GM23248 (cell line): ENCODE results near the gene RAB31.

Experiments
- EZH2 ChIP-seq: fragments of 200-600 bp; sonication (generic); IDR thresholded peaks from 2 replicates; pipeline ENCODE4 v1.6.1; 2018; ENCODE audit warnings: antibody characterized with exemption, mild to moderate bottlenecking; ENCODE audit not compliant: insufficient read depth, poor library complexity, severe bottlenecking
- EZH2phosphoT487 ChIP-seq: fragments of 200-600 bp; sonication (generic); IDR thresholded peaks from 2 replicates; pipeline ENCODE4 v1.6.1; 2018; ENCODE audit warnings: antibody characterized with exemption, moderate library complexity, mild to moderate bottlenecking, low read depth; ENCODE audit not compliant: insufficient read depth

GRCh38 chr18:9763157-9763556 lies 55.1 kb downstream of the RAB31 start:
- TF ChIP-seq EZH2phosphoT487 (no peak), EZH2 (no peak)
